OCI-LY1 (cell line): ENCODE measurements around the gene DBN1.
A peak's percentile ranks its signal among the peaks of the same experiment; 100 is the strongest.

Experiments used
- H2AFZ ChIP-seq: fragments of 200-600 bp; sonication (generic), shearing (Covaris generic); 2 replicates; pipeline ENCODE4 v1.6.0; 2014; ENCODE audit warnings: antibody characterized with exemption, mild to moderate bottlenecking, low read length
- H3F3A ChIP-seq: fragments of 200-600 bp; sonication (generic), shearing (Covaris generic); 2 replicates; pipeline ENCODE4 v1.6.0; 2014; ENCODE audit warnings: mild to moderate bottlenecking, antibody characterized with exemption, low read length, moderate library complexity; ENCODE audit not compliant: insufficient read depth
- H3K27ac ChIP-seq: fragments of 200-600 bp; sonication (generic); 2 replicates; pipeline ENCODE4 v1.5.1; 2014; ENCODE audit warnings: low read length, mixed run types, mild to moderate bottlenecking, low read depth; ENCODE audit not compliant: poor library complexity, severe bottlenecking
- H3K27me3 ChIP-seq: fragments of 200-600 bp; sonication (generic); 2 replicates; pipeline ENCODE4 v1.6.0; 2014; ENCODE audit warnings: antibody characterized with exemption, mild to moderate bottlenecking, low read length, moderate library complexity; ENCODE audit not compliant: insufficient read depth
- H3K36me3 ChIP-seq: fragments of 200-600 bp; sonication (generic); 2 replicates; pipeline ENCODE4 v1.6.1; 2014; ENCODE audit warnings: mild to moderate bottlenecking, antibody characterized with exemption, low read length, moderate library complexity, mixed read lengths; ENCODE audit not compliant: insufficient read depth
- H3K4me1 ChIP-seq: fragments of 200-600 bp; sonication (generic); 2 replicates; pipeline ENCODE4 v1.5.1; 2014; ENCODE audit warnings: mild to moderate bottlenecking, low read length, moderate library complexity; ENCODE audit not compliant: insufficient read depth, severe bottlenecking
- H3K4me2 ChIP-seq: fragments of 200-600 bp; sonication (generic), shearing (Covaris generic); 2 replicates; pipeline ENCODE4 v1.6.1; 2014; ENCODE audit warnings: low read length
- H3K4me3 ChIP-seq: fragments of 200-600 bp; sonication (generic); 2 replicates; pipeline ENCODE4 v1.5.1; 2014; ENCODE audit warnings: low read length, low read depth, mild to moderate bottlenecking, mixed read lengths; ENCODE audit not compliant: poor library complexity, severe bottlenecking
- H3K79me2 ChIP-seq: fragments of 200-600 bp; shearing (Covaris generic); 2 replicates; pipeline ENCODE4 v1.6.1; 2016; ENCODE audit warnings: mixed run types, low read length, mixed read lengths; ENCODE audit not compliant: insufficient read depth
- H3K9ac ChIP-seq: fragments of 200-600 bp; sonication (generic), shearing (Covaris generic); 2 replicates; pipeline ENCODE4 v1.6.1; 2014; ENCODE audit warnings: mild to moderate bottlenecking, low read length, mixed read lengths
- H3K9me2 ChIP-seq: fragments of 200-600 bp; sonication (generic), shearing (Covaris generic); 2 replicates; pipeline ENCODE4 v1.6.1; 2014; ENCODE audit warnings: low read depth, mild to moderate bottlenecking, low read length, mixed read lengths
- H3K9me3 ChIP-seq: fragments of 200-600 bp; shearing (Covaris generic); 2 replicates; pipeline ENCODE4 v1.6.1; 2014; ENCODE audit warnings: low read length, mixed read lengths
- H4K20me1 ChIP-seq: fragments of 200-600 bp; sonication (generic), shearing (Covaris generic); 2 replicates; pipeline ENCODE4 v1.6.0; 2016; ENCODE audit warnings: mild to moderate bottlenecking, low read length; ENCODE audit not compliant: insufficient read depth
- EZH2 ChIP-seq: fragments of 200-600 bp; sonication (generic), shearing (Covaris generic); IDR thresholded peaks from 2 replicates; pipeline ENCODE4 v1.8.0; 2017; ENCODE audit warnings: borderline replicate concordance, mixed run types, mild to moderate bottlenecking, antibody characterized with exemption, low read length, moderate library complexity, mixed read lengths
- TF ChIP-seq, protein P1 (sequence below): fragments of 200-600 bp; sonication (generic), shearing (Covaris generic); IDR thresholded peaks from 2 replicates; pipeline ENCODE4 v1.5.1; 2017; ENCODE audit warnings: mild to moderate bottlenecking, antibody characterized with exemption, low read length, moderate library complexity, mixed read lengths

DBN1 gene

DNA sequence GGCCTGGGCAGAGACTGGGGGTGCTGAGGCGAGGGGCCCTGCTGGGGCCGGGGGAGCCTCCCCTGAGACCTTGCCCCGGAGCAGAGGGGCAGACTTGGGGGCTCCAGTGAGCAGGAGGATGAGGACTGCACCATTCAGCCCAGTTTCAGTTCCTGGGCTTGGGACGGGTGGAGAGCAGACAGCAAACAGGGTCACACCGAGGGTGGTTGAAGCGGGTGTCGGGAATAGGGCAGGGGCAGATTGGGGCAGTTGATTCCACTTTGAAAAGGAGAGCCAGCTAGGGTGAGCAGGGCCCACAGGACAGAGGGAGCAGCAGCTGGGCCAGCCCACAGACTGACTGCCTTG, 42.5 kb downstream of the DBN1 start:
- Histone ChIP-seq H3F3A (no peaks in the 10 kb centered on the region), H3K9ac (peak overlapping the region; percentile 47; the same call in 1 of the 2 replicates), H3K9me2 (no peaks in the 10 kb centered on the region), H3K4me2 (peak overlapping the region; percentile 78), H3K27ac (peak overlapping the region; percentile 87), H3K9me3 (no peaks in the 10 kb centered on the region), H3K27me3 (no peaks in the 10 kb centered on the region), H3K4me3 (no peak overlapping the region), H3K36me3 (peaks cover 49% of the 10 kb centered on the region), H3K79me2 (no peaks in the 10 kb centered on the region), H2AFZ (no peak overlapping the region), H4K20me1 (no peaks in the 10 kb centered on the region), H3K4me1 (peaks cover 56% of the 10 kb centered on the region)
- TF ChIP-seq EZH2, result no peak
- TF ChIP-seq, protein P1, sequence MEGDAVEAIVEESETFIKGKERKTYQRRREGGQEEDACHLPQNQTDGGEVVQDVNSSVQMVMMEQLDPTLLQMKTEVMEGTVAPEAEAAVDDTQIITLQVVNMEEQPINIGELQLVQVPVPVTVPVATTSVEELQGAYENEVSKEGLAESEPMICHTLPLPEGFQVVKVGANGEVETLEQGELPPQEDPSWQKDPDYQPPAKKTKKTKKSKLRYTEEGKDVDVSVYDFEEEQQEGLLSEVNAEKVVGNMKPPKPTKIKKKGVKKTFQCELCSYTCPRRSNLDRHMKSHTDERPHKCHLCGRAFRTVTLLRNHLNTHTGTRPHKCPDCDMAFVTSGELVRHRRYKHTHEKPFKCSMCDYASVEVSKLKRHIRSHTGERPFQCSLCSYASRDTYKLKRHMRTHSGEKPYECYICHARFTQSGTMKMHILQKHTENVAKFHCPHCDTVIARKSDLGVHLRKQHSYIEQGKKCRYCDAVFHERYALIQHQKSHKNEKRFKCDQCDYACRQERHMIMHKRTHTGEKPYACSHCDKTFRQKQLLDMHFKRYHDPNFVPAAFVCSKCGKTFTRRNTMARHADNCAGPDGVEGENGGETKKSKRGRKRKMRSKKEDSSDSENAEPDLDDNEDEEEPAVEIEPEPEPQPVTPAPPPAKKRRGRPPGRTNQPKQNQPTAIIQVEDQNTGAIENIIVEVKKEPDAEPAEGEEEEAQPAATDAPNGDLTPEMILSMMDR, result no peak

DNA sequence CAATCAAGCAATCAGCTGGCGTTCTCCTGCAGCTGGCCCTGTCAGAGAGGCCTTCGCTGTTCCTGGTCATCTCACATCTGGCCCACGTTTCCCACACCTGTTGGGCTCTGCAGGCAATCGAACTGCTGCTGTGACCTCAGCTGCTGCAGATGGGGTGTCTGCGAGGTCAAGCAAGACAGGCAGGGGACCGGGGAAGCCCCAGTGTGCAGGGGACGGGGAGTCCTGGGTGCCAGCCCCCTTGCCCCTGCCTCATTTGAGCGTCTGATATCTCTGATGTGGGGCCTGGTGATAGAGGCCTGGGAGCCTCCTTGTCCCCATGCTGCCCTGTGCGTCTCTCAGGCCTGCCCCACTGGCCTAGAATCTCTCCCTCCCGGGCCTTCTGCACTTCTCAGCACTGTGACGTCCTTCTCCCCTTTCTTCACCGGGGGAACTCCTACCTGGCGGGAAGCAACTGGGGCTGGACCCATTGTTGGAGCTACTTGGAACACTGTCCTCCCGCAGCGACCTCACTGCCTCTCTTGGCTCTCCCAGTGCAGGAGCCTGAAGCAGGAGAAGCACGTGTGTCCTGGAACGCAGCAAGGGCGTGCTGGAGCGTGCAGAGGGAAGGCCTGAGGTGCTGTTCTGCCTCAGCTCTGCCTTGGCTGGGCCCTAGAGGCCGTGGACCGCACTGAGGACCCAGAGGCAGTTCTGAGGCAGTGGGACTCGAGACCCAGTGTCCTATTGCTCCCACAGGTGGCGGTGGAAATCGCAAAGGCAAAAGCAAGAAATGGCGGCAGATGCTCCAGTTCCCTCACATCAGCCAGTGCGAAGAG, 43.1 kb downstream of the DBN1 start:
- peaks cover 61% of the 10 kb centered on the region for H3K4me1 ChIP-seq
- H3K4me3 ChIP-seq, result no peak overlapping the region
- TF ChIP-seq EZH2, result no peak
- TF ChIP-seq, protein P1, result no peak

DNA sequence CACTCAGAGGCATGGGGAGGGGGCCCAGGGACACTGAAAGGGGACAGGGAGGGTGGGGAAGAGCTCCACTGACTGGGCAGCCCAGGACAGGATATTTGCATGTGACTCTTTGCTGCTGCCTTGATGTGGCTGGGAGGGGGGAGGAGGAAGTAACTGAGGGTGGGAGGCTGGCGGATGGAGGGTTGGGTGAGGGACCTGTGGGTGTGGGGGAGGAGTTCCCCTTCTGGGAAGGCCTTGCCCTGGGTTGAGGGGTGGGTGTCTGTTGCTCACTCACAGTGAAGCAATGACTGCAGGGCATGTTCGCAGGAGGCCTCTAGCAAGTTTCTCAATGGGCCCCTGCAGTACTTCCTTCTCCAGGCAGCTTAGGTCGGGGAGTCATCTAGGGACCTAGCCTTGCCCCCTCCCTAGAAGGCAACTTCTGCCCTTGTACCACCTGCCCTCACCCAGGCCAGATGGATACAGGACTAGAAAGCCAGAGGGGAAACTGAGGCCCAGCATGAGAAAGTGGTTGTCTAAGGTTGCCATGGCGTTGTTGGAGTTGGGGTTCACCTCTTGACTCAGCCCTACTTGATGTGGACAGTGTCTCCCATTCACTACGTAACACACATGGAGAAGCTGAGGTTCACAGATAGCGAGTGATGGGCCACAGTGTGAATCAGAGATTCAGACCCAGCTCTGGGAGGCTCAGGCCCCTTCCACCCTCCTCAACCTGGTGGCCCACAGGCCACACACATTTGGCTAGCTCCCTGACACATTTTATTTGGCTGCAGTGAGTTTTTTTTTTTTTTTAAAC, 44.0 kb downstream of the DBN1 start:
- peak overlapping the region; percentile 78 for H3K4me2 ChIP-seq
- peaks cover 34% of the 10 kb centered on the region for H3K36me3 ChIP-seq
- H4K20me1 ChIP-seq, result no peaks in the 10 kb centered on the region
- TF ChIP-seq EZH2, result no peak
- no peak overlapping the region for H2AFZ ChIP-seq
- no peaks in the 10 kb centered on the region for H3F3A ChIP-seq
- peak overlapping the region; percentile 67 for H3K4me3 ChIP-seq
- H3K9ac ChIP-seq, result peak overlapping the region; percentile 47; the same call in 1 of the 2 replicates
- peaks cover 66% of the 10 kb centered on the region for H3K4me1 ChIP-seq
- H3K27me3 ChIP-seq, result no peaks in the 10 kb centered on the region
- H3K27ac ChIP-seq, result peak overlapping the region; percentile 87
- H3K79me2 ChIP-seq, result no peaks in the 10 kb centered on the region
- H3K9me3 ChIP-seq, result no peaks in the 10 kb centered on the region
- H3K9me2 ChIP-seq, result no peaks in the 10 kb centered on the region

More for the DNA sequence above, 43.1 kb downstream of the DBN1 start:
- Histone ChIP-seq H4K20me1 (no peaks in the 10 kb centered on the region), H3K27ac (peak overlapping the region; percentile 87), H3K36me3 (peaks cover 43% of the 10 kb centered on the region), H3K79me2 (no peaks in the 10 kb centered on the region), H3F3A (no peaks in the 10 kb centered on the region), H3K27me3 (no peaks in the 10 kb centered on the region), H3K9me2 (no peaks in the 10 kb centered on the region), H2AFZ (no peak overlapping the region), H3K4me2 (peak overlapping the region; percentile 78), H3K9me3 (no peaks in the 10 kb centered on the region), H3K9ac (peak overlapping the region; percentile 47; the same call in 1 of the 2 replicates)
